Activated T-cell treated with anti-CD3 and anti-CD28 coated beads, Interleukin-2, amount 50 U/mL, for 1 hour (primary cell): ENCODE results near the gene ASCC1.
"Not testable (repeated sequence)": the region's sequence is repeated elsewhere in the genome, so short reads cannot be mapped to it uniquely, and the experiment has no call there.

Experiments used
- DNase-seq: peaks from one replicate; pipeline ENCODE4 v3.0.0-alpha.2; 2020

The ASCC1 gene

GRCh38 chr10:72215611-72216549 is at the start of gene ASCC1, which contains the start of gene ANAPC16:
TSS of gene ASCC1 (minus strand) at chr10:72216276. CDS start at chr10:72213298, 2,978 bp downstream.
TSS of gene ANAPC16 (plus strand) at chr10:72216012. CDS start at chr10:72223915, 7,903 bp downstream.
- DNase-seq, result peak; percentile 98

GRCh38 chr10:72265508-72265907 is 49.4 kb upstream of the ASCC1 start:
- no peak for DNase-seq

GRCh38 chr10:72264536-72264935 is 48.5 kb upstream of the ASCC1 start:
- no peak for DNase-seq

- DNase-seq, result peak; percentile 40
Observed at GRCh38 chr10:72263613-72264241, 47.7 kb upstream of the ASCC1 start.

GRCh38 chr10:72261784-72262404 is 45.8 kb upstream of the ASCC1 start:
- no peak for DNase-seq

- no peak for DNase-seq
Observed at GRCh38 chr10:72260976-72261783, 45.1 kb upstream of the ASCC1 start.

- peak; percentile 87 for DNase-seq
Observed at GRCh38 chr10:72260239-72260975, 44.3 kb upstream of the ASCC1 start.

- DNase-seq, result no peak
Observed at GRCh38 chr10:72259491-72260238, 43.6 kb upstream of the ASCC1 start.

GRCh38 chr10:72258617-72259016 is 42.5 kb upstream of the ASCC1 start:
- no peak for DNase-seq

- no peak for DNase-seq
Observed at GRCh38 chr10:72257051-72257892, 41.2 kb upstream of the ASCC1 start.

GRCh38 chr10:72255977-72256729 is 40.1 kb upstream of the ASCC1 start:
- no peak for DNase-seq

- DNase-seq, result peak; percentile 51
Observed at GRCh38 chr10:72254813-72255568, 38.9 kb upstream of the ASCC1 start.

GRCh38 chr10:72253578-72253977 is 37.5 kb upstream of the ASCC1 start:
- DNase-seq, result no peak

- DNase-seq, result no peak
Observed at GRCh38 chr10:72252972-72253371, 36.9 kb upstream of the ASCC1 start.

GRCh38 chr10:72251635-72252034 is 35.6 kb upstream of the ASCC1 start:
- no peak for DNase-seq

GRCh38 chr10:72250666-72251065 is 34.6 kb upstream of the ASCC1 start:
- no peak for DNase-seq

GRCh38 chr10:72249176-72249862 is 33.2 kb upstream of the ASCC1 start:
- DNase-seq, result not testable (repeated sequence)
